DMS 273 (cell line): ENCODE measurements around the gene AVPI1.

Source experiments
- DNase-seq: peaks from one replicate; lab custom pipeline; 2025; ENCODE audit not compliant: unreplicated experiment; lab: John Stamatoyannopoulos, UW

Gene AVPI1

DNA sequence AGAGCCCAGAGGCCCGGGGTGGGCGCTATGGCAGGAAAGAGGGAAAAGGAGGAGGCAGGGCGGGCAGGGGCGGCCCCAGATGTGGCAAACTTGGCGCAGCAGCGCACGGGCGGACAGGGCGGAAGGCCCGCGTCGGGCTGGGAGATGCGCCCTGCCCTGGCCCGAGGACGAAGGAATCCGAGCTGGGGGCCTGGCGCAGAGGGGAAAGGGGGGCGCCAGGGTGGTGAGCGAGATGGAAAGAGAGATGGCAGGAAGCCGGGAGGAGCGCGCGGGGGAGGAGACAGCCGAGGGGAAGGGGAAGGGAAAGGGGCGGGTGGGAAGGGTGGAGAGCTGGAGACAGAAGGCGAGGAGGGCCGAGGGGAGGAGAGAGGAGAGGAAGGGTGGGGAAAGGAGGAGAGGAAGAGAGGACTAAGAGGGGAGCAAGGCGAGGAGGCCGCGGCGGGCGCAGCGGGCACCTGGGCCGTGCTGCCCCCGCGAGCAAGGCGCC, 26.3 kb upstream of the AVPI1 start, which contains the start of gene MARVELD1:
MARVELD1 (plus strand) TSS at position 392 of the 487 bp plus-strand sequence. CDS start 147 bp downstream, outside the sequence.
- peak; percentile 81 for DNase-seq

DNA sequence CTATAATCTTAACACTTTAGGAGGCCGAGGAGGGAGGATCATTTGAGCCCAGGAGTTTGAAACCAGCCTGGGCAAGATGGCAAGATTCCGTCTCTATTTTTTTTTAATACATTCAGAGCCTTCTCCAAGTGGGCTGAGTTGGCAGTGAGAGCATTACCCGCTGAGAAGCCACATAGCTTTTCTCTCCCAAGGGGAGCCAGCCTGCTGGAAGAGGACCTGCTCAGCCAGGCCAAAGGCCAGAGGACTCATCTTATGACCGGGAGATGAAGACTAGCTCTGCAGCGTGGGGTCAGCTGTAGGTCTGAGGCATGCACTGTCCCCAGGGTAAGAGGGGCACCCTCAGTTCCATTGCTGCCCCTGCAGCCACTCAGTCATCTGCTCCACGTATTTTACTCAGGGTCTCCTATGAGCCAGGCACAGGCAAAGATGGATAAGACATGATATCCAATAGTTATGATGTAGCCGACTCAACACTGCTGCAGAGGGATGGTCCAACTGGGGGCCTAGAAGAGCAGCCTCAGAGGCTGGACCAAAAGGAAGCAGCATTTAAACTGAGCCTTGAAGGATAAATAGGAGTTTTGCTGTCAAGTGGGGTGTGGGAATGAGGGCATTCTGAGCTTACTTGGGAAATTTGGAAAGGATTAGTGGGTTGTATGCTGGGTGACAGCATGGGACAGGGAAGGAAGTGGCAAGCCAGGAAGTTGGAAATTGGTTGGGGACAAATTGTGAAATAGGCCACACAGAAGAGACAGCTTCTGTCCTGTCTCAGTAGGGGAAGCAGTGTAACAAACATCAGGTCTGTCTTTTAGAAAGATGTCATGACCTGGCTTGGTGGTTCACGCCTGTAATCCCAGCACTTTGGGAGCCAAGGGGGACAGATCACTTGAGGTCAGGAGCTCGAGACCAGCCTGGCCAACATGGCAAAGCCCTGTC, 24.9 kb upstream of the AVPI1 start:
- DNase-seq, result no peak

DNA sequence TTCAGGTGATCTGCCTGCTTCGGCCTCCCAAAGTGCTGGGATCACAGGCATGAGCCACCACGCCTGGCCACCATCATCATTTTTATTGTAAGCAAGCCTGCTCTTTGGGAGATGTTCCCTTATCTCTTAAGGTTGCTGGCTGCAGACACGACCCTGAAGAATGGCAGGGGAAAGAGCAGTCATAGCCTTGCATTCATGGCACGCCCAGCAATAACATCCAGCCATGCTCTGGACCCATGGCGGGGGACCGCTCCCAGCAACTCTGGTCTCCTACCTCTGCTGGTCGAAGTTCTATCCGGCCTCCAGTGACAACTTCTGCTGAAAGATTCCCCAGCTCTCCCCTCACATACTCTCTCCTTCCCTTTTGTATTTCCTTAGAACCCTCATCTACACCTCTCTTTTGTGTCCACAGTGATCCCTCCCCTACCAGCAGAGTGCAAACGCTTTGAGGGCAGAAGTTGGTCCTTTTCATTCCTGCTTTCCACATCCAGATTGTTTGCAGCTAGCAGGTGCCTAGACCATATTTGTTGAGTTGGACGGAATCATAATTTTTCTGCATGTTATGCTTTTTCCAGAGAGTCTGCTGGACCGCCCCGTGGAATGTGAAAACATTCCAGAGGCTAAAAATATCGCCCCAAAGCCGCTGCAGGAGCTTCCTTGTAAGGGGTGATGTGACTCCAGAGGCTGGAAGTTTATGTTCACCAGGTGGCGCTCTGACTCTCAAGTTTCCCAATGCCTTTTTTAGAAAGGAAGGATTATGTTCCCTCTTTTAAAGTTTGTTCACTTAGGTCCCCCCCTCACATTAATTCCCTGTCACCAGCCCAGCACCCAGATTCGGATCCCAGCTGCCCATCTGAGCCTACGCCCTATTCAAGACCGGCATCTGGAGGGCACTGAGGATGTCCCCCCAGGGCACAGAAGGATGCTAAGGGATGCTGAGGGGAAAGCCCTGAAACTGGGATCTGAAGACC, 22.2 kb upstream of the AVPI1 start:
- DNase-seq, result peak; percentile 73

DNA sequence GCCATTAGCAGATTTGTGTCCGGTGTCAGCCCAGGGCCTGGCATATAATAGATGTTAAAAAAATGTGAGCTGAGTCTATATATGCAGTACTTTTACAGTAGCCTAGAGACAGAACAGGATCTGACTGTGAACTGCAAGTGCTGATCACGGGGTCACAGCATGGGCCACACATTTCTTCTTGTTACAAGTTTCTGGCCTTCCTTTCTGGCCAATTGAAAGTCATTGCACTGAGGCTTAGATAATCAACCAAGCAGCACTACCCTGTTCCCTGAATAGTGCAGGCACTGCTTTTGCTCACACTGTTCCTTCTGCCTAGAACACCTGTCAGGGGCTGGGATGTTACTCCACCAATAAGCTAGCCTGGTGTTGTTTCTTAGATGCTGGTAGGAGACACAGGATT, 21.1 kb upstream of the AVPI1 start:
- no peak for DNase-seq

- no peak for DNase-seq
These were observed 20.3 kb upstream of the AVPI1 start for GRCh38 chr10:97707134-97707861.

DNA sequence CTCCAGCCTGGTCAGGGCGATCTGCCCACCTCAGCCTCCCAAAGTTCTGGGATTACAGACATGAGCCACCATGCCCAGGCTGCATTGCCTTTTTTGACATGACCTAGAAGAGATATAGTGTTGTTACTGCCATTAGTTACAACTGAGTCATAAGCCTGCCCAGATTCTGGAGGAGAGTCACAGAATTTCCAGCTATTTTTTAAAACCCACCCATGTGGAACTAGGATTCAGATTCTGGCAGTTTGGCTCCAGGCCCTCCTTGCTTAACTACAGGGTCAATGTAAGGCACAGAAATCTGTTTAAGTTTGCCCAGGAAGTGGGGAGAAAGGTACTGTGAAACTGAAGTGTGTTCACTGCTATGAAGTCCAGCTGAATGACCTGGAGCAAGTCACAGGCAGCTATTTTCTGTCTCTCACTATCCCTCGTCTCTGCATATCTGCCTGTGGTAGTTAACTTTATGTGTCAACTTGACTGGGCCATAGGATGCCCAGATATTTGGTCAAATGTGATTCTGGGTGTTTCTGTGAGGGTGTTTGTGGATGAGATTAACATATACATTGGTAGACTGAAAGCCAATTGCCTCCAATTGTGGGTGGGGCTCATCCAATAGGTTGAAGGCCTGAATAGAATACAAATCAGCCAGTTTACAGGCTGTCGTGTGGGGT, 18.1 kb upstream of the AVPI1 start:
- no peak for DNase-seq

GRCh38 chr10:97704341-97704740, 17.3 kb upstream of the AVPI1 start:
- no peak for DNase-seq

DNA sequence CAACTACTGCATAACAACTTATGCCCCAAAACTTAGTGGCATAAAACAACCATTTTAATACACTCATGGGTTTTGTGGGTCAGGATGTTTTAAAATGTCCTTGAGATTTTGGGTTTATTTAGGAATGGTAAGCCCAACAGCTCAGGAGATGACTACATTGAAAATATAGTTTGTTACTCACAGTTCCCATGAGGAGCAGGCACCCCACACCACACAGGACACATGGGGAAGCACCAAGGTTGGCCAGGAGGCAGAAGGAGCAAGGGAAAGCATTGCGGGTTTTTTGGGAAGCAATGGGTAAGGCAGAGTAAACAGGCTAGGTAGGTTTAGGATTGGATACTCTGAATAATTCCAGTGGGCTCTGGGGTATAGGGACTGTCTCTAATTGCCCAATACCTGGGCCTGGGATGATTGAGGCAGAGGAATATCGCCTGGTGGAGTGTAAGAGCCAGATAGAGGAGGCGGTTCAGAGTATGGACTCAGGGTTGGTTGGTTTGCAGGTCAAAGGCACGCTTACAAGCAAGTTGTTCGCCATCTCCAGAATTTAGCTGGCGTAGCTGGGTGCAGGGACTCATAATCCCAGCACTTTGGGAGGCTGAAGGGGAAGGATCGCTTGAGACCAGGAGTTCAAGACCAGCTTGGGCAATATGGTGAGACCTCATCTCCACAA, 16.5 kb upstream of the AVPI1 start:
- DNase-seq, result no peak

DNA sequence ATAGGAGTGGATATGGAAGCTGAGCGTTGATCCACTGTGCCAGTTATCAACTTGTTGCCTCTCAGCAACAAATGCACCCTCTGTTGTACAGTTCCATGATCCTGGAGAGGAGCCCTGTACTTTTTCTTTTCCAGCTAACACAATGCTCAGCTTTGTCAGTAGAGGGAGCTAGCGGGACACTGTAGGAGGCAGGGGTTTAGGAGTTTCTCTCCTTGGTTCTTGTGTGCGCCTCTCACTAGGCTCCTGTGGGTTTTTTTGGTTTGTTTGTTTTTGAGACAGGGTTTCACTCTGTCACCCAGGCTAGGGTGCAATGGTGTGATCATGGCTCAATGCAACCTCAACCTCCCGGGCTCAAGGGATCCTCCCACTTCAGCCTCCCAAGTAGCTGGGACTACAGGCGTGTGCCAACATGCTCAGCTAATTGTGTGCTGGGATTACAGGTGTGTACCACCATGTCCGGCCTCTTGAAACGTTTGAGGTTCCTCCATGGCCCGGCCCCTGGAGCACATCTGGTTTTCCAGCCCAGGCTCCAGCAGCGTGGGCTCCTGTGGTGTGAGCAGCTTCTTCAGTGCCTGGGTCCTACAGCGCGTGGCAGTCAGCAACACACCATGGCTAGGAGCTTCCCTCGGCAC, 14.5 kb upstream of the AVPI1 start:
- DNase-seq, result peak; percentile 82

- peak; percentile 88 for DNase-seq
These were observed 11.1 kb upstream of the AVPI1 start for GRCh38 chr10:97698072-97698655.

GRCh38 chr10:97690133-97690532, 3.1 kb upstream of the AVPI1 start:
- peak; percentile 13 for DNase-seq

GRCh38 chr10:97689559-97690020, 2.5 kb upstream of the AVPI1 start:
- DNase-seq, result no peak

GRCh38 chr10:97687785-97688781, 1.0 kb upstream of the AVPI1 start:
- no peak for DNase-seq

DNA sequence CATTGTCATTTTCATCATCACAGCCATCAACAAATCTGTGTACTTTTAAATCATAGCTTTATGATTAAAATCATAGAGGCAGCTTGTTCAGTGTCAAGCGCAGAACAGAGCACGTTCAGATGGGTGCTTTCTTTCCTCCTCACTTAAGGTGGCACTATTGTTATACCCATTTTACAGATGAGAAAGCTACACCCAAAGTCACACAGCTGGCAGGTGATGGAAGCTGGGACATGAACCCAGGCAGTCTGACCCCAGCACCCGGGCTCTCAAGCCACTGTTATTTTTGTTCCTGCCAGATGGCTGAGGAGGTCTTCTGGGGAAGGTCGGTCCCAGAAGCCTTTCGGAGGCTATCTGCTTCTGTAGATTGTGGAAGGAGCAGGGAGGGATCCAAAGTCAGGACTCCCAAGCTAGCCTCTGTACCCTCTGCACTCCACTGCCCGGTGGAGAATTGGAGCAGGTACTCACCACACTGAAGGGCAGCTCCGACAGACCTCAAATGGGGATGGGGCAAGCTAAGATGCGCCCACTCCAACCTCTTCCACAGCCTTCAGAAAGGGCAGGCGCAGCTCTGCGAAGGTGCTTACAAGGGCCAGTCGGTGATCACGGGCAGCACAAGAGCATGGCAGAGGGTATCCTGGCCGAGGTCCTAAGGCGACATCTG, 610 bp downstream of the AVPI1 start:
- peak; percentile 43 for DNase-seq

DNA sequence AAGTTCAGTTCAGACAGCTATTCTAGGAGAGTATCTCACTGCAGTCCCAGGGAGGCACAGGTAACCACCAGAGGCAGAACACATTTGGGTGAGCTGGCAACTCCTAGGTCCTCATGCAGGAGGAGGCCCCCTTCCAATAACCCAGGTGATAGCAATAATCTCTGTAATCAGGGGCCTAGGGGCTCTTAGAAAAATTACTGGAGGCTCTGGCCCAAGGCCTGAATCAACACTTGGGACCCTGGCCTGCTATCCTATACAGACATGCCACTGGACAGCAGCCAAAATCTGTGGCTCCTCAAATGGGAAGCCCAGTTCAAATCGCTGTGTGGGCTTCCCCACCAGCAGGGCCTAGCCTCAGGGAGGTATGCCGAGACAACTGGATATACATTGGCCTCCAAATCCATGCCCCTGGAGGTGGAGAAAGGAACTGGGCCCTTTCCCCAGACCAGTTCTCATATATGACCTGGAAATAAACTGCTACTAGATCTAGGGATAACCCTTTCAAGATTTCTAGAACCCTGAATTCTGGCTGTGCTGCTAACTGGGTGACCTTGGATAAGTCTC, 1.6 kb downstream of the AVPI1 start:
- peak; percentile 65 for DNase-seq

GRCh38 chr10:97684866-97685394, 2.1 kb downstream of the AVPI1 start:
- no peak for DNase-seq
